HG03025 (cell line): ENCODE measurements around the gene VIPR2.

Source experiments
- ATAC-seq: cut with Tn5 transposase; IDR thresholded peaks from one replicate; pipeline ENCODE4 v1.9.1; 2021; ENCODE audit warnings: mild to moderate bottlenecking, moderate library complexity; ENCODE audit not compliant: unreplicated experiment, low FRiP score

The VIPR2 gene

DNA sequence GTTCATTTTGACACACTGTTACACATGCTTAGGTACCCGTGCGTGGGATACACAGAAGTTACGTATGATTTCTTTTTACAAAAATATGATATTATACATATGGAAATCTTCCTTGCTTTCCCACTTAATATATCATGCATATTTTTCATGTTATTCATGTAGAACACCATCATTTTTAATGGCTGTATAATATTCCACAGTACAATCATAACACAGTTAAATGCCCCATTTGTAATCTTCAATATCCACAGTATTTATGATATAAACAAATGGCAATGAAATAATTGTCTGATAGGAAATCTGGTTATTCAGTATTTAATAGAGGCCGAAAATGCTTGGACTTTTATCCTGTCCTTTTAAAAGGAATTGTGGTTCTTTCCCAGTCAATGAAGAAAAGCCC, 23.2 kb downstream of the VIPR2 start:
- no peak for ATAC-seq

DNA sequence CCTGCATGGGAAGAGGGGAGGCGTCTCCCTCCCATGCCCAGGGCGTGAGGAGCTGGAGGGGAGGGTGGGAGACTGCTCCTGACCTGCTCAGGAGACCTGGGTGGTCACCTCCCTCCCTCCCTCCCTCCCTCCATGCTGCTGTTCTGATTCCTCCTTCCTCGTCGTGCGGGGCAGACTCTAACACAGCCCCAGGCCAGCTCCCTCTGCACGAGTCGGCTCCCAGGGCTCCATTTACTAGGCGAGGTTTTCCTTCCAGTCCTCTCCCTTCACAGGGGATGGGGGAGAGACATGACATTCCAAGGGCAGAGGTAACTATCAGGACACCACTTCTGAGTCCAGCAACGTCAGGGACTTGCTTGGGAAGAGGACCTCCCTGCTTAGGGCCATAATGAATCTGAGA, 23.6 kb downstream of the VIPR2 start:
- ATAC-seq, result no peak

- no peak for ATAC-seq
Measured at GRCh38 chr7:159120540-159120919, 24.1 kb downstream of the VIPR2 start.

DNA sequence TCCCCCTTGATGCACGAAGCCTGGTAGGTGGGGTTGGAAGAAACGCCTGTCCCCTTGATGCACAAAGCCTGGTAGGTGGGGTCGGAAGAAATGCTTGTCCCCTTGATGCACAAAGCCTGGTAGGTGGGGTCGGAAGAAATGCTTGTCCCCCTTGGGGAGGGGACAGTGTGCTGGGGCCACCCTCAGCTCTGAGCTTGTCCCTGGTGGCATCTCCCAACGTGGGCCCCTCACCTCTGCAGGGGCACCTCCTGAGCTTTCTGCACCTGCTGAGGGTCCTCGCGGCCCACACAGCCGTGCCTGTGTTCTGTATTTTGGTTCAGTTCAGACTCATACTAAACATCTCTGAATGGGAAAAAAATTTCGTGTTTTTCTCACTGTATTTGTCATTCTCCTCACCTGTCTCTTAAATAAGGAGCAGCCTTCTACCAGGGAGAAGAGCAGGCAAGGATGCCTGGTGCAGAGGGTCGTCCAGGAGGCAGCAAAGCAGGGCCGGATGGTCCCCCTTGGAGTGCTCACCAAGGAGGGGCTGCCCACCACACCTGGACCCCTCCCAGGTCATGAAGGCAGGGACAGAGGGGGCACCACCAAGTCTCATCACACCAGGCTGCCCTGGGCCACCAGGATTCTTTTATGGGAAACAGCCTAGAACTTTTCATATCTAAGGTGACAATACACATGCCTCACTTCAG, 24.7 kb downstream of the VIPR2 start:
- ATAC-seq, result no peak

DNA sequence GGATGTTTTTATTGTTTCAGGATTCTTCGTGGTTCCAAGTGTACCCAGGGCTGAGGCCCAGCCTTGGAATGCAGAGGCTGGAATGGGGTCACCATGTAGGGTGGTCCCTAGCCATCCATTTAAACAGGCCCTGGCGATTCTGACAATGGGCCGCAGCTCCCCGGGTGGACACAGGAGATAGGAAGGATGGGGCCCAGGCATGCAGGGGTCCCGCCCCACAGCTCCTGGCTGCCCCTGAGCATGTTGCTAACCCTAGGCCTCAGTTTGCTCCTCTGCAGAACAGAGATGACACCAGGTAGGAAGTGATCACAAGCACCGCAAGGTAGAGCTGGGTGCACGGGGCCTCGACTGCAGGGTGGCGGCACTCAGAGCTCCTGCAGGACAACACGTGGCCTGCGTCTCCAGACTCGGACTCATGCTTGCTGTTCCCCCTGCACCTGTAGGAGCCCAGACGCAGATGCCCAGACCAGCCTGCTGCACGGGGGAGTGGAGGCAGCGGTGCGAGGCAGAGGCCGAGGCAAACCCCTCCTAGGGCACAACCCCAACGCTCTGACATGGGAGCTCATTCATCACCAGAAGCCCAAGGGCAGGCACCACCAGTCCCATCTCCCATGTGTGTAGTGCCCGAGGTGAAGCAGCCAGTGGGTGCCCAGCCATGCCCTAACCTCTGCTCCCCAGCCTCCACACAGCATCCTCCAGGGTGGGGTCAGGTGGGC, 25.5 kb downstream of the VIPR2 start:
- no peak for ATAC-seq

- no peak for ATAC-seq
Measured at GRCh38 chr7:159118623-159119022, 26.0 kb downstream of the VIPR2 start.

- no peak for ATAC-seq
Measured at GRCh38 chr7:159118197-159118595, 26.5 kb downstream of the VIPR2 start.

DNA sequence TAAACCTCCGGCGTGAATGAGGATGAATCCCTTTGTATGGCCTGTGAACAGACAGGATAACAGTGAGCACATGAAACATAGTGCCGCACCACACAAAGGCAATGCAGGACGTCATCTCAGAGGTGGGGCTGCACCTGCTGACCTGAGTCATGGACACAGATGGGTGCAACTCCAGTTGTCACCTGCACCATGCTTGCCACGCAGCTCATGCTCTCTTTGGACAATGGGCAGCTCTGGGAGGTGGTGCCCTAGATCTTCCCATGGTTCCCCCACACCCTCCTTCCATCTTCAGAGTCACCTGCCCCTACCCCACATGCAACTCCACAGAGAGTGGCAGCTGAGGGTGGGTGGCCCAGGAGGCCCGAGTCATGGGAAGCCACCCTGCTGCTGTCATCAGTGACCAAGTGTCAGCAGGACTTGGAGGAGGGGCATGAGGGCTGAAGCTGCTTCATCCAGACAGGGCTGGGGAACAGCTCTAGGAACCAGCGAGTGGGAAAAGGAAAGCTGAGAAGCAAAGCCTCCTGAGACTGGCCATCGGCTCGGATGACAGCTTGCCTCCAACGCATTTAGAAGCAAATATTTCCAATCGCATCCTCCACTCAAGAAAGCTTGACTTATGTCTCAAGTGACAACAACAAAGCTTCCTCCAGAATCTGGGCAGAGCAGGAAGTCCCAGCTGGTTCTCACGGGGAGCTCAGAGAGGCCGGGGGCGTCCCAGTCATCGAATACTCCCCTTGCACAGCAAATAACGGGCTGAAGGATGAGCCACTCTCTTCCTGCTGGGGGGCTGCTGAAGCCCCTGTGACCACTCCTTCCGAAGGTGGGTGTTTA, 27.1 kb downstream of the VIPR2 start:
- no peak for ATAC-seq

DNA sequence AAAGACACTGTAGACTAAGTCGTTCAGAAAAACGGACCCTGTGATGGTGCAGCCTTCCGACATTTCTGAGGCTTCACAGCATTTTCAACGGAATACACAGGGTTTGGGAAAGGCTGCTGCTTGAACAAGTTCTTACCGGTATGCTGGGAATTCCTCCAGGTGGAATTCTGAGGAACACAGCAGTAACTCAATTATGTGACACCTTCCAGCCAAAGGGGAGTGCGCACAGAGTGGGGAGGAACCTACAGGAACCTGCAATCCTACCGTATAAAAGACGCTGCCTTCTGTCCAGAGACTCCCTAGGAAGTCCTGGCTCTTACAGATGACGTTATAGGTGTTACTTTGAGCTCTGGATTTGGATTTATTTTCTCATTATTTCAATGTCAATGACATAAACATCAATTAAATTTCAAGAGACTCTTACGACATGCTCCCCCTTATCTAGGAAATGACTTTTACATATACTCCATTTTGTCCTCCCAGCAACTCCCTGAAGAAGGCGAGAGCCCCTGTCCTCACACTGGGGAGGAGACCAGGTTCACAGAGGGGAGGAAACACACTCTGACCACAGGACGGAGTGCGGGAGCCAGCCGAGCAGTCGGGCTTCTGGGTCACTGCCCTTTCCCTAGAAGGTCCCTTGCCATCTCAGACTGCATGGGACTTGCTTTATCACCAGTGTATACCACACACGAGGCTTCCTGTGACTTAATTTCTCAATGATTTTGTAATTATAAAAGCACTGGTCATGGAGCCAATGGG, 27.9 kb downstream of the VIPR2 start:
- ATAC-seq, result no peak

- ATAC-seq, result no peak
Measured at GRCh38 chr7:159115601-159116501, 28.8 kb downstream of the VIPR2 start.

DNA sequence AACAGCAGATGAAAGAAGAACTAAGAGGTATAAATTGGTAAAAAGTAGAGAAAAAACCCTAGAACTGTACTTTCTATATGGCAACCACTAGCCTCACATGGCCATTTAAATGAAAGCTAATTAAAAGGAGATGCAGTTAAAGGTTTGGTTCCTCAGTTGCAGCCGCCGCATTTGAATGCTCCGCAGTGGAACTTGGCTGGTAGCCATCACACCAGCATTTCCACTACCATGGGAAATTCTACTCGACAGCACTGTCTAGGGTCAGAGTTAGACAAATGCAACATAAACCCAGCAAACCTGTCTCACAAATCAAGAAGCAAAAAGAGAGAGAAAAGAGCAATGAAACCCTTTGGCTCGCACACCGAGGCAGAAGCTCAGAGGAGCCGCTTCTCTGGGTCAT, 29.7 kb downstream of the VIPR2 start:
- no peak for ATAC-seq

DNA sequence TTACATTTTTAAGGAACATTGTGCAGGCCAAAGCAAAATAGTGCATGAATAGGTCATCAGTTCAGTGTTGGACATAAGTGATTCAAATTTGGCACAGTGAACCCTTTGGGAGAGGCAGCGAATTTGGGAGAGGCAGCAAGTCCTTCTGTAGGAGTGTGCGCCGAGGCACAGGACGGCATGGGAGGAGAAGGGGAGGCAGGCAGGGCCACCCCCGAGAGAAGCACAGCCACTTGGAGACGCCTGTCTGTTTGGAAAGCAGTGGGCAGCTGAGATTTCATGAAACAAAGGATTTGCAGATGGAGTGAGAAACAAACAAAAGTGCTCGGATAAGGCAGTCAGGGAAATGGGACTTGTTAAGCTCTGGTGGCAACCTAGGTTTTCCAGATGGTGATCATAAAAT, 30.6 kb downstream of the VIPR2 start:
- no peak for ATAC-seq

- no peak for ATAC-seq
Measured at GRCh38 chr7:159113056-159113455, 31.6 kb downstream of the VIPR2 start.

GRCh38 chr7:159112136-159113011, 32.3 kb downstream of the VIPR2 start:
- no peak for ATAC-seq

DNA sequence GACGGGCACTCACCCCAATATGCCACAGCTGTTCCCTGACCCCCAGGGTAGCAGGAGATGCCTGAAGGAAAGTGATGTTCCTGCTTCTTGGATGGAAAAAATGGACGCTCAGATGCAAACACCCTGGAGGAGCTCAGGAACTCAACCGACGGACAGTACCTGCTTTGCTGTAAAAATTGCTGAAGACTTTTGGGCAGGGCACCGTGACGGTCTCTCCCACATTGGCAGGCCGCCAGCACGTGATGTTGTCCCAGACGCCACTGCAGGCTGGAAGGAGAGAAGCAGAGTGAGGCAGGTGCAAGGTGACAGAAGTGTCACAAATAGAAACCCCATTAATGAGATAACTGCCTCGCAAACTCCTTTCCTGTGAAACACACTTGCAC, 35.0 kb downstream of the VIPR2 start:
- no peak for ATAC-seq

DNA sequence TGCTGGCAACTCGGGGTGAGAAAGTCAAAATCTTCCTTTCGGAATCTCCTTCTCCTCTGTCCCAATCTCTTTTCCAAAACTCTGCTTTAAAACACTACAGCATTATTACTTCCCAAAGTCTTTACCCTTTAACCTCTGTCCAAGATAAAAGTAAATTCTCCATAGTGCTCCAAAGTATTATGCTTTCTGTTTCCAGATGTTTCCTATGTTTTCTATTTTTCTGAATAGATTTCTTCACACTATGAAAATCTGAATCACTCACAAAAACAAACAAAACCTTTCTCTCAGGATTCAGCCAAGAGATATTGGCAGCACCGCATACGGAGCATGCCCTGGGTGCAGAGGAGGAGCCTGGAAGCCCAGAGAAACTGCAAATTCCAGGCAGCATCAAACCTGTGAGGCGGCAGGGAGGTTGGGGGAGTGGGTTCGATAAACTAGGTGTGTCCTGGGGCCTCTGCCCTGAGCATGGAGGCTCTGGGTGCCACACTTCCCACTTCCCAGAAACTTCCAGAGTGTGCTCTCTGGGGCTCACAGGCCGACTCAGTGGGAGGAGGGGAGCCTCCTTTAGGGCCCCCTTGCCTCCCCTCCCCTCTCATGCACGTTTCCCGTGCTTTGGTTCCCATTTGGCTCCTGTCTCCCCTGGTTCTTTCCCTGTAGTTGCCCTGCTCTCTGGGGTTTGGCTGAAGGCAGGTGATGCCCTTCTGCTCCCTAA, 35.6 kb downstream of the VIPR2 start:
- ATAC-seq, result no peak

GRCh38 chr7:159108491-159108890, 36.2 kb downstream of the VIPR2 start:
- no peak for ATAC-seq

GRCh38 chr7:159107161-159107892, 37.3 kb downstream of the VIPR2 start:
- ATAC-seq, result no peak
